Sigmoid colon (tissue), 7 donors: Measurements from ENCODE around the gene ANO9. TPM values are rescaled to one million over a fixed set of nuclear protein-coding genes. Genes with fewer than 3 reads are reported as not detected.

Source experiments
- DNase-seq: peaks from one replicate; pipeline ENCODE4 v3.0.0-alpha.2; 2019
- H3K27ac ChIP-seq, 4 donors: fragments of 200-600 bp; sonication (generic); one replicate each; pipeline ENCODE4 v1.5.1; 2016 to 2019; ENCODE audit warnings: mild to moderate bottlenecking in 1 of 4
- H3K27me3 ChIP-seq, 3 donors: fragments of 200-600 bp; sonication (generic); one replicate each; pipeline ENCODE4 v1.5.1; 2019; ENCODE audit warnings: mild to moderate bottlenecking in 1 of 3
- H3K36me3 ChIP-seq, 4 donors: fragments of 200-600 bp; sonication (generic); one replicate each; pipeline ENCODE4 v1.5.1; 2016 to 2019
- H3K4me1 ChIP-seq, 4 donors: fragments of 200-600 bp; sonication (generic); one replicate each; pipeline ENCODE4 v1.5.1; 2017 to 2019
- H3K4me3 ChIP-seq, 4 donors: fragments of 200-600 bp; sonication (generic); one replicate each; pipeline ENCODE4 v1.5.1; 2017 to 2019; ENCODE audit warnings: mild to moderate bottlenecking in 2 of 4, moderate library complexity in 1 of 4
- H3K9me3 ChIP-seq, 4 donors: fragments of 200-600 bp in 3 of 4; sonication (generic) in 3 of 4; one replicate each; pipeline versions ENCODE4 v1.5.1 to v1.6.1; 2013 to 2019
- EP300 ChIP-seq, 4 donors: sonication (generic); formaldehyde crosslinking; IDR thresholded peaks; one replicate each; pipeline ENCODE4 v1.6.1; 2017; ENCODE audit warnings: antibody characterized with exemption in 4 of 4
- POLR2A ChIP-seq, 2 donors: fragments of 450-650 bp; IDR thresholded peaks; one replicate each; pipeline ENCODE4 v1.6.1; 2016; ENCODE audit warnings: antibody characterized with exemption in 2 of 2, mild to moderate bottlenecking in 2 of 2, moderate library complexity in 2 of 2
- POLR2AphosphoS5 ChIP-seq, 4 donors: sonication (generic); formaldehyde crosslinking; IDR thresholded peaks; one replicate each; pipeline ENCODE4 v1.6.1; 2017; ENCODE audit warnings: antibody characterized with exemption in 4 of 4
- WGBS, 2 donors: extraction: QIAGEN DNeasy Blood & Tissue Kit; methylation state at CpG; one replicate each; pipeline ENCODE4 v1.1.7; 2013; 5-methylcytosine and 5-hydroxymethylcytosine counted together
- intact Hi-C: fragments of 100-400 bp; cut with DNase I; formaldehyde crosslinking; loops from one replicate; pipeline ENCODE4 v1.15.1; 2023
- polyA plus RNA-seq, 3 donors: library from polyadenylated mRNA; stranded (reverse); fragments of 200-250 nt; gene quantifications; one replicate each; pipeline ENCODE4 v1.2.3, GENCODE V29; 2013
- total RNA-seq, 4 donors: library from RNA; depleted of rRNA; stranded (reverse); fragments of >200 nt; gene quantifications; one replicate each; pipeline ENCODE4 v1.1.0, GENCODE V29; 2016
- TF ChIP-seq, protein P1 (sequence below), 4 experiments: fragments of 450-650 bp in 3 of 4; fragments of 200-600 bp in 1 of 4; IDR thresholded peaks; one replicate each; pipeline ENCODE4 v1.5.1; 2016 to 2019; ENCODE audit warnings: antibody characterized with exemption in 4 of 4, mild to moderate bottlenecking in 3 of 4, moderate library complexity in 2 of 4
- donor health status: healthy with polysubstance abuse.
- donor health status: Bipolar disorder and iron deficiency.
- donor health status: healthy.

The ANO9 gene
- total and polyA plus RNA-seq, 7 donors: 0.14 to 123 (median 2.5) TPM

DNA sequence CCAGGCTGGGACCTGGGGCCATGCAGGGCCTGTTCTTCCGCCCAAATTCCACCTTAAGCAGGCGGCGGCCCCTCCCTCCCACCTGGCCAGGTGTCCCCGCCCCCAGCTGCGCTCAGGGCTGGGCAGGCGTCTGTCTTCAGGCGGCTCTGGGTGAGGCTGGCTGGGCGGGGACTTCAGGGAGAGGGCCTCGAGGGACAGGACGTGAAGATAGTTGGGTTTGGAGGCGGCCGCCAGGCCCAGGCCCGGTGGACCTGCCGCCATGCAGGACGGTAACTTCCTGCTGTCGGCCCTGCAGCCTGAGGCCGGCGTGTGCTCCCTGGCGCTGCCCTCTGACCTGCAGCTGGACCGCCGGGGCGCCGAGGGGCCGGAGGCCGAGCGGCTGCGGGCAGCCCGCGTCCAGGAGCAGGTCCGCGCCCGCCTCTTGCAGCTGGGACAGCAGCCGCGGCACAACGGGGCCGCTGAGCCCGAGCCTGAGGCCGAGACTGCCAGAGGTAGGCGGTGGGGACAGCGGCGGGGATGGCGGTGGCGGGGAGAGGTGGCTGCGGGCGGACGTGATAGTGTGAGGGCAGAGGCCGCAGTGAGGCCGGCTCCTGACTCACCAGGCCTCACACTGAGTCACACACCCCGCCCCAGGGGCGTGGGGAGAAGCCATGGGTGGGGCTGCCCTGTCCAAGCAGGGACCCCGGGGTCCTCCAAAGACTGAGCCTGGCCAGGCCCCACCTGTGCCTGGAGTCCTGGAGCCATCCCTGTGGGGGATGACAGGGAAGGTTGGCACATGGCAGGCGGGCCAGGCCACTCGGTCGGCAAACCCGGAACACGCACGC is 47.6 kb downstream of the ANO9 start, which contains the start of gene PKP3:
PKP3 (plus strand) TSS at position 176 of the 824 bp plus-strand sequence; CDS start at position 260, 84 bp downstream.
- H3K4me3 ChIP-seq: peak within 1 kb of the TSS in 1 of 4 donors; percentile 13
- peaks cover 0 to 35% (median 8%) of the 10 kb centered on the region in 3 donors for H3K27me3 ChIP-seq
- intact Hi-C loops: no loop called here
- TF ChIP-seq POLR2AphosphoS5 (IDR thresholded peaks at IDR 0.05) (no peak), POLR2A (IDR thresholded peaks at IDR 0.05) (peak in 1 of 2 donors; percentile 2), EP300 (IDR thresholded peaks at IDR 0.05) (no peak)
- TF ChIP-seq, protein P1, sequence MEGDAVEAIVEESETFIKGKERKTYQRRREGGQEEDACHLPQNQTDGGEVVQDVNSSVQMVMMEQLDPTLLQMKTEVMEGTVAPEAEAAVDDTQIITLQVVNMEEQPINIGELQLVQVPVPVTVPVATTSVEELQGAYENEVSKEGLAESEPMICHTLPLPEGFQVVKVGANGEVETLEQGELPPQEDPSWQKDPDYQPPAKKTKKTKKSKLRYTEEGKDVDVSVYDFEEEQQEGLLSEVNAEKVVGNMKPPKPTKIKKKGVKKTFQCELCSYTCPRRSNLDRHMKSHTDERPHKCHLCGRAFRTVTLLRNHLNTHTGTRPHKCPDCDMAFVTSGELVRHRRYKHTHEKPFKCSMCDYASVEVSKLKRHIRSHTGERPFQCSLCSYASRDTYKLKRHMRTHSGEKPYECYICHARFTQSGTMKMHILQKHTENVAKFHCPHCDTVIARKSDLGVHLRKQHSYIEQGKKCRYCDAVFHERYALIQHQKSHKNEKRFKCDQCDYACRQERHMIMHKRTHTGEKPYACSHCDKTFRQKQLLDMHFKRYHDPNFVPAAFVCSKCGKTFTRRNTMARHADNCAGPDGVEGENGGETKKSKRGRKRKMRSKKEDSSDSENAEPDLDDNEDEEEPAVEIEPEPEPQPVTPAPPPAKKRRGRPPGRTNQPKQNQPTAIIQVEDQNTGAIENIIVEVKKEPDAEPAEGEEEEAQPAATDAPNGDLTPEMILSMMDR (IDR thresholded peaks at IDR 0.05): no peak
- peak within 1 kb of the TSS in 1 of 4 donors; percentile 32 for H3K27ac ChIP-seq
- H3K4me1 ChIP-seq: peaks cover 0 to 14% (median 12%) of the 10 kb centered on the region in 4 donors
- DNase-seq: no peak
- no peaks in the 10 kb centered on the region for H3K36me3 ChIP-seq
- 15 to 70% methylated on average over 57 of the region's 57 CpGs for WGBS, 2 donors
- H3K9me3 ChIP-seq: no peaks in the 10 kb centered on the region

DNA sequence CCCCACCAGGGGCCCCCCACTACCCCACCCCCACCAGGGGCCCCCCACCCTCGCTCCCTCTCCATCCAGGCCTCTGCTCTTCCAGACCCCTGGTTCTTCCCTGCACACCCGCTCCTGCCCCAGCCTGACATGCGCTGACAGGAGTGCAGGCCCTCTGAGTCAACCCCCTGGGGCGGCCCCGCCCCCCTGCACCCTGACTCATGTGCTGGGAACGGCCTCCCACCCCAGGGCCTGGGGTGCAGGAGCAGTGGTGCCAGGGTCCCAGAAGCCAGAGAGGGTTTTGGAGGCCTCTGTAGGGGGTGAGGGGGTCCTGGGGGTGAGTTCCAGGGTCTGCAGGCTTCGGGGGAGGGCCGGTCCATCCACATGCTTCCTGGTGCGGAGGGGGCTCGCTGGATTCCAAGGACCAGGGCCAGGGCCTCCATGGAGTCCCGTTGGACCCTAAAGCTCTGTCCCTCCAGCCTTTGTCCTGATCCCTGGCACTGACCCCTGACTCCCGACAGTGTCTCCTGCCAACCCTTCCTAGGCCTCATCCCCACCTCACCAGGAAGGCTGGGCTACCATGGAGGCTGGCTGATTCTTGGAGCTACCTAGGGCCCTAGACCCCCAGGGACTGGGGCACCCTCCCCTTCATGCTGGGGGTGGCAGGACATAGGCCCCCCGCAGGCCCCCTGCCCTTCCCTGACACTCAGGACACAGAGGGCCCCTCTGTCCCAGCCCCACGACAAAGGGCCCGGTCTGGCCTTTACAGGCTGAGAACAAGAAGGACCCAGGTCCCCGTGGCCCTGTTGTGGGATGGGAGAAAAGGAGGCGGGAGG is 48.4 kb downstream of the ANO9 start:
- DNase-seq: no peak
- Histone ChIP-seq H3K27ac (no peak overlapping the region), H3K27me3 (peaks cover 0 to 35% (median 8%) of the 10 kb centered on the region in 3 donors), H3K9me3 (no peaks in the 10 kb centered on the region), H3K4me1 (peaks cover 0 to 14% (median 12%) of the 10 kb centered on the region in 4 donors), H3K36me3 (no peaks in the 10 kb centered on the region), H3K4me3 (no peak overlapping the region)
- intact Hi-C loops: no loop called here
- WGBS, 2 donors: 50 to 81% methylated on average over 17 of the region's 17 CpGs
- TF ChIP-seq, protein P1 (IDR thresholded peaks at IDR 0.05): no peak
- TF ChIP-seq EP300 (IDR thresholded peaks at IDR 0.05) (no peak), POLR2A (IDR thresholded peaks at IDR 0.05) (no peak), POLR2AphosphoS5 (IDR thresholded peaks at IDR 0.05) (no peak)

DNA sequence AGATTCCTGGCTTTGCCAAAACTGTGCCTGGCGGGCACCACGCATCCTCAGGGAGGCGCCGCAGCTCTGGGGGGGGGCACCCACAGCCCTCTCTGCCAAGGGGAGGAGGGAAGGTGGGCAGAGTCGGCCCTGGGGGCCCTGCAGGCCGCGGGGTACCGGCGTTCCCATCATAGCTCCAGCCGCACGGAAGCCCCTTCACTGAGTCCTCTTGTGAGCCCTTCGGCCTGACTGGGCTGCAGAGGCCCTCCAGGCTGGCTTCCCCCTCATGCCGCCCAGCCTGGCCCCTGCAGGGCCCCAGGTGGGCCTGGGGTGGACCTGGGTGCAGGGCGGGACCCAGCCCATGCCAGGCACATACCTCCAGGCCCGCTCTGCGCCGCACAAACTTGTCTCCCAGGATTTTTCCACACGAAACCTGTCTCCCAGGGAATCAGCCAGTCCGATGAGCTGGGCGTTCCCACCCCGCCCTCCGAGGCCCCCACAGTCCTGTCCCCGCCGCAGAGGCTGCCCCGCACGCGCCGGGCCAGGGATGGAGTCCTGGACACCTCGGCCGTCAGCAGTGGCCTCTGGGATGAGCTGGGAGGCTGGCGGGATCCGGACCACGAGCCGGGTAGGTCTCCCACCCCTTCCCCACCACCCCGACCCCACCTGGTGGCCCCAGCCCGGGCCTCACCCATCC is 49.6 kb downstream of the ANO9 start:
- Histone ChIP-seq H3K36me3 (no peaks in the 10 kb centered on the region), H3K4me1 (peaks cover 0 to 10% (median 9%) of the 10 kb centered on the region in 4 donors), H3K9me3 (no peaks in the 10 kb centered on the region), H3K27me3 (peaks cover 0 to 35% (median 8%) of the 10 kb centered on the region in 3 donors), H3K27ac (no peak overlapping the region), H3K4me3 (no peak overlapping the region)
- intact Hi-C loops: no loop called here
- no peak for DNase-seq
- no peak for TF ChIP-seq POLR2AphosphoS5 (IDR thresholded peaks at IDR 0.05)
- no peak for TF ChIP-seq POLR2A (IDR thresholded peaks at IDR 0.05)
- TF ChIP-seq, protein P1 (IDR thresholded peaks at IDR 0.05): no peak
- no peak for TF ChIP-seq EP300 (IDR thresholded peaks at IDR 0.05)
- 90 to 91% methylated on average over 36 of the region's 36 CpGs for WGBS, 2 donors

DNA sequence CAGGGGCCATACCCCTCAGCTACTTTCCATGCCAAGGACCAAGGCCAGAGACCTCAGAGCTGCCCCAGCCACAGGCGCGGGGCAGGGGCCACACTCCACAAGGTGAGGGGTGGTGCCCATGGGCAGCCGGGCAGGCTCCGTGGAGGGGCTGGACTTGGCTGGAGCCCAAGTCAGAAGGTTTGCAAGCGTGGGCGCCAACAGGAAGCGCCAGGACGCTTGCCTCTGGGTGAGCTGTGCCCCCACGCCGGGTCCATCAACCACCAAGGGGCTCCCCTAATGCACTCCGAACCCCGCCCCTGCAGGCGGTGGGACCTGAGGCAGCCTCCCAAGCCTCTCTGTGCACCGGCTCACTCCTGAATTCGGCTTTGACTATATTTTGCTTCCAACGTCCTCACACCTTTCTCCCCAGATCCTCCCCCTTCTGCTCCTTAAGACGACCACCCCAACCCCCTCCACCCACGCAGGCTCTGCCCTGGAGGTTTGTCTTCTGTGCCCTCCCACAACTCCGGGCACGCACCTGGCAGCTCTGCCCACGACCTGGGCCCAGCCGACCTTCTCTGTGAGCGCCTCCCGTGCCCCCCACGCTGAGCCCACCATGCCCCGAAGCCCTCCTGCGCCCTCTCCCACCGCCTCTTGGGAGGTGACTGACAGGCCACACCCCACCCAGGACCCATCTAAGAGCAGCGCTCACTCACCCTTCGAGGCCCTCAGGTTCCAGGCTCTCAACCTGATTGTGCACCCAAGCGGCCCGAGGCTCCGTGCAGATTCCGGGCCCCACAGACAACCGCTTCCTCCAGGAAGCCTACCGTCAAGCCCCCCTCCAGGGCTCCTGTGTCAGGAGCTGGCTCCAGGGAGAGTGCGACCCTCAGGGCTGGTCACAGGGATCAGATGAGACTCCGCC is 50.4 kb downstream of the ANO9 start:
- intact Hi-C loops: no loop called here
- 61 to 79% methylated on average over 38 of the region's 38 CpGs for WGBS, 2 donors
- TF ChIP-seq EP300 (IDR thresholded peaks at IDR 0.05): no peak
- no peak for TF ChIP-seq POLR2AphosphoS5 (IDR thresholded peaks at IDR 0.05)
- TF ChIP-seq, protein P1 (IDR thresholded peaks at IDR 0.05): no peak
- TF ChIP-seq POLR2A (IDR thresholded peaks at IDR 0.05): no peak
- Histone ChIP-seq H3K4me3 (no peak overlapping the region), H3K36me3 (no peaks in the 10 kb centered on the region), H3K9me3 (peaks cover 0 to 3% (median under 1%) of the 10 kb centered on the region in 4 donors), H3K27ac (no peak overlapping the region), H3K4me1 (peaks cover 0 to 1% (median under 1%) of the 10 kb centered on the region in 4 donors), H3K27me3 (peaks cover 0 to 31% (median 4%) of the 10 kb centered on the region in 3 donors)
- no peak for DNase-seq
